Measurements from ENCODE around the gene ROM1. TPM values are rescaled to one million over a fixed set of nuclear protein-coding genes. Genes with fewer than 3 reads are reported as not detected.
"Not testable (repeated sequence)": the region's sequence is repeated elsewhere in the genome, so short reads cannot be mapped to it uniquely, and the experiment has no call there.

ROM1 gene
- total RNA-seq, 1 donor from 2014 or later, result 1.7 TPM

DNA sequence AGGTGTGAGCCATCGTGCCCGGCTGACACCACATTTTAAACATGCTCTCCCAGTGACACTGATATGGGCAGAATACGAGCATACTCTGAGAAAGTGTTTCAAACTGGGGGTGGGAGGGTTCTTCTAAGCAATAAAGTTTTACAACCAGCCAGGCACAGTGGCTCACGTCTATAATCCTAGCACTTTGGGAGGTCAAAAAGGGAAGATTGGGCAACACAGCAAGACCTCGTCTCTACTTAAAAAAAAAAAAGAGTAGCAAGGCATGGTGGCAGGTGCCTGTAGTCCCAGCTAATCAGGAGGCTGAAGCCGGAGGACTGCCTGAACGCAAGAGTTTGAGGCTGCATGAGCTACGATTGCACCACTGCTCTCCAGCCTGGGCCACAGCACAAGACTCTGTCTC lies 31.2 kb downstream of the ROM1 start:
- ATAC-seq, result no peak
- no peak for DNase-seq
- intact Hi-C loops (cut with micrococcal nuclease), result no loop called here

DNA sequence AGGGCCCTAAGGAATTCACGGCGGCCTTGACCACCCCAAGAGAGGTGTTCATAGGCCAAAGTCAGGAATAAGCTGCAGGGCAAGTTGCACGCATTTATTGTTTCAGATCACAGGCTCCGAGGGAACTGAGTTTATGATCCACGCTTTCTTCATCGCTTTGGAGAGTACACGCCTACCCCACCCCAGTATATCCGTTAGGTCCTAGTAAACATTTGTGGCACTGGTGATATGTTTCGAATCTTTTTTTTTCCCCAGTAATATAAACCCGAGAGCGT lies 32.6 kb downstream of the ROM1 start:
- ATAC-seq (no peak), DNase-seq (no peak)
- intact Hi-C loops (cut with micrococcal nuclease), result no loop called here

DNA sequence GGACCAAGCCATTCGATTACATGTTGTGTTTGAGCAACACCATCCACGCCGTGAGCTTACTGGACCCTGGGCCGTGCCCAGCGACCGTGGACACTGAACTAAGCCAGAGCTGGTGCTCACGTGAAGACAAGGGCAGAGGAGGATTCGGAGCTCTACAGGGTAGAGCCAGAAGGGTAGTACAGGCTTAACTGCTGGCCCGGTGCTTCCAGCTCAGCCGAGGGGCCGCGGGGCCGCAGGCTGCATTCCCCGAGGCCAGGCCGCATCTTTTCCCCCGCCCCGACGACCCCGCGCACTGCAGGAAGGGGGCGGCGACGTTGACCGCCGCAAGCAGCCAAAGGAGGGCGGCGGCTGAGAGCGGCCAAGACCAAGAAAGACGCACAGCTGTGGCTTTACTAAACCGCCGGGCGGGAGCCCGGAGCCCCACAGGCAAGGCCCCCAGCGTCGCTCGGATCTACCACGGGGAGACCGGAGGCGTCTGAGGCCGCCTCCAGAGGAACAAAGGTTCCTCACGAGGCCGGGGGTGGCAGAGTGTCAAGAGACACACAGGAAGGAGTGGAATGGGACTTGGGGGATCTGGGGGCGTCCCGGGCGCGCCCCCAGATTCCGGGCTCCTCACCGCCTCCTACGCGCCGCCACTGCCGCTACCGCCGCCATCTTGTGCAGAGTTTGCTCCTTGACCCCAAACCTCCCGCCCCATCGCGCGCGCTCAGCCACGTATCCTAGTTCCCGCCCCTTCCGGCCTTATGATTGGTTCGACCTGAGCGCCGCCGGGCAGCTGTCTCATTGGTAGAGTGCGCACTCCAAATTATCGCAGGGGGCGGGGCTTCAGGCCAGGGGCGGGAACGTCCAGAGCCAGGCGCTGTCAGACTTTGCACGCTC lies 33.1 kb downstream of the ROM1 start, which contains the start of gene GANAB:
Gene GANAB (minus strand): TSS at position 668 of the 879 bp plus-strand sequence. CDS start 14 bp downstream, at position 654.
- ATAC-seq, result peak; percentile 98
- peak; percentile 99 for DNase-seq
- intact Hi-C loops (cut with micrococcal nuclease), result no loop called here

DNA sequence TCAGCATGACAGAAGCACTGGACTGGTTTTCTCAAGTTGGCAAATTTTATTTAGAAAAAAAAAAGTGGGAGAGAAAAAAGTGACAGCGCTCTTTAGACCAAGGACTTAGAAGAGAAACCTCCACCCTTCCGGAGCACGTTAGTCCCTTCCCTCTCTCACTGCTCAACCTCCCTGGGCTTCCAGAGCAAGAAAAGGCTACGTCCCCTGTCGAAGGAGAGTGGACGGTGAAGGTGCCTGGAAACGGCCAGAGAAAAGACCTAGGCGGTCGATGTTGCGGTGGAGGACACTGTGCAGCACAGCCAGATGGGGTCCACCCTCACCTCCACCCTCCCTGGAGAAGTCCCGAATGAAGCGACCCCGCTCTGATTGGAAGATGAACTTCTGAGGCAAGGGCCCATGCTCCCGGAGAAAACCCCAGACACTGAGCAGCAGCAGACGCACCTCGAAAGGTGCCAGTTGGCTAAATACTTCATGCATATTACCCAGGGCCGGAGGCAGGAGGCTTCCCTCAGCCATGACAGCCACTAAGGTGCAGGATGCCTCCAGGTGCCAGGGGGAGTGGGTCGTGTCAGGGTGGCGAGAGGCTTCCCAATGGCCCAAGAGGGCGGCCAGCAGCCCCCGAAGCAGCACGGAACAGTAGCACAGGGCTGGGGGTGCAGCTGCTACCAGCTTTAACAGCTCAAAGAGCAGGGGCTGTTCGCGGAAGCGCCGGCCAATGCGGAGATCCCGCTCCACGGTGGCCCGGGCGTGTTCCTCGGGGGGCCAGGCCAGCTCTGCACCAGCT lies 34.0 kb downstream of the ROM1 start:
- DNase-seq (peak; percentile 36), ATAC-seq (peak; percentile 1)
- intact Hi-C loops (cut with micrococcal nuclease), result no loop called here

DNA sequence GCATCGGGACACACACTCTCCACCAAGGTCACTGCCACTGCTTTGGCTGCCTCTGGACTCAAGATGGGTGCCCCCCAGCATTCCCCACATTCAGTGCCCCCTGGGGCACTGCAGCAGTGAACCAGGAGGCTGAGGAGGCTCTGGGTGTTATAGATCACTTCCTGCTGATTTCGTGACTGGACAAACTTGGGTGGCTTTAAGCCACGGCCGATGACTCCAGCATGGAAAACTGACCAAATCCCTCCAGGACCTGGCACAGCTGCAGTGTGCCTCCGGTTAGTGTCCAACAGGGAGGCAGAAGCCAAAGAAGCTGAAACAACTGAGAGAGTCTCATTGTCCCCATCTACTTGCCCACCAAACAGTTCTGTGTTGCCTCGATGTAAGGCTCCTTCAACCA lies 34.5 kb downstream of the ROM1 start:
- ATAC-seq (no peak), DNase-seq (no peak)
- intact Hi-C loops (cut with micrococcal nuclease), result no loop called here

DNA sequence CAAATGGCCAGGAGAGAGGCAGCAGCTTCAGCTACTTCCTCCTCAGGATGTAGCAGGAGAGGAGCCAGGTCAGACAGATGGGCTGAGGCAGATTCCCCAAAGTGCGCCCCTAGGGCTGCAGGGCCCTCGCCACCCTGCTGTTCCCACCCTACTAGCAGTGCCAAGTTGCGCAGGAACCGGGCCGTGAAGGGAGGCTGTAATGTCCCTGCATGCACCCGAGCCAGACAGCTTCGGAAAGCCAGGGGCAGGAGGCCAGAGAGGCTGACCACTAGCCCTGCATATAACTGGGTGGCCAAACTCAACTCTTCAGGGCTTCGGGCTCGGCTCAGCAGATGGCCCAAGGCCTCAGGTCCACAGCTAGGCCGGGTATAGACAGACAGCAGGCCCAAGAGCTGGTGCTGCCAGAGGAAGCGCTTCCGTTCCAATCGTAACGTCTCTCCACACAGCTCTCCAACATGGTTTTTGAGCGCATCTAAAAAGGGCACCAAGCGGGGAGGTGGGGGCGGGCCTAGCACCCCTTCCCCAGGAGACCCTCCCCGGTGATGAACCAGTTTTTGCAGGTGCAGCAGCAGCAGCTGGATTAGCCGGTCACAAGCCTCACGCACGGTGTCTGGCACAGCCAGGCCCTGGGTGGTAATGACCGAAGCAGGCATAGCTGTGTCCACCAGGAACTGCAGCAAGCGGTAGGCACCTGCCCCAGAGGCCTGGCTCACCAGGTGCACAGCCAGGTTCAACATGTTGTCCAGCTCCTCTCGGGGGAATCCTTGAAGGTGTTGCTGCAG lies 35.3 kb downstream of the ROM1 start:
- no peak for DNase-seq
- intact Hi-C loops (cut with micrococcal nuclease), result no loop called here
- ATAC-seq, result no peak

DNA sequence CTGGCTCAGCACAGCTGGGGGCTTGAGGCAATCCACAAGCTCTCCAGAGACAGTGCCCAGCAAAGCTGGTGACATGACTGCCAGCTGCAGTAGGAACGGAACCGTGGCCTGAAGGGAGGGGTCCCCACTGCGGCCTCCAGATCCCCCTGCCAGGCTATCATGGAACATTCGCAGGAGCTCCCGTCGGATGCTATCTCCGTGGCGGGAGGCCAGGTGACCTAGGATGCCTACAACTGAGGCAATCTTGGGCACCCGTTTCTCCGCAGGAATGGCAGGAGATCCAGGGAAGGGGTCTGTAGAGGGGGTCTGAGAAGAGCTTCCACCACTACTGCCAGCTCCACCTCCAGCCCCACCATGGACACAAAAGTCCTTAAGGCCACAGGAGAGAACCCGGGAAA lies 35.9 kb downstream of the ROM1 start:
- no peak for ATAC-seq
- intact Hi-C loops (cut with micrococcal nuclease), result no loop called here
- DNase-seq, result no peak

DNA sequence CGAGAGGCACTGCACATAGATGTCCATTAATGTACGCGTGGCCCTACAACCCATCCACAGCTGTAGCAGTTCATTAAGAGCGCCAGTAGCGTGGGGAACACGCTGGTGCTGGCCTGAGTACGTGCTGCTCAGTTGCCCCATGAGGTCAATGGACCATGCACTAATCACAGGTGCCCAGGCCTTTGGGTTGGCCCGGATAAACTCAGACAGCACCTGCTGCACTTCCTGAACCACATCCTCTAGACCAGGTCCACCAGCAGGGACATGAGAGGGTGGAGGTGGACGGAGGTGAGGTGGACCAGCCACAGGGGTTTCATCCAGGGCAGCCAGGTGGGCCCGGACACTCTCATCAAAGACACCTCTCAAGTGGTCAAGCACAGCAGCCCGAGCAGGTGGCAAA lies 36.4 kb downstream of the ROM1 start:
- intact Hi-C loops (cut with micrococcal nuclease), result no loop called here
- DNase-seq (no peak), ATAC-seq (no peak)

DNA sequence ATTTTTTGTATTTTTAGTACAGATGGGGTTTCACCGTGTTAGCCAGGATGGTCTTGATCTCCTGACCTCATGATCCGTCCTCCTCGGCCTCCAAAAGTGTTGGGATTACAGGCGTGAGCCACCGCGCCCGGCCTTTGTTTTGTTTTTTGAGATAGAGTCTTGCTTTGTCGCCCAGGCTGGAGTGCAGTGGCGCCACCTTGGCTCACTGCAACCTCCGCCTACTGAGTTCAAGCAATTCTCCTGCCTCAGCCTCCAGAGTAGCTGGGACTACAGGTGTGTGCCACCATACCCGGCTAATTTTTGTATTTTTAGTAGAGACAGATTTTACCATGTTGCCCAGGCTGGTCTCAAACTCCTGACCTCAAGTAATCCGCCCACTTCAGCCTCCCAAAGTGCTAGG lies 37.2 kb downstream of the ROM1 start:
- DNase-seq, result not testable (repeated sequence)

DNA sequence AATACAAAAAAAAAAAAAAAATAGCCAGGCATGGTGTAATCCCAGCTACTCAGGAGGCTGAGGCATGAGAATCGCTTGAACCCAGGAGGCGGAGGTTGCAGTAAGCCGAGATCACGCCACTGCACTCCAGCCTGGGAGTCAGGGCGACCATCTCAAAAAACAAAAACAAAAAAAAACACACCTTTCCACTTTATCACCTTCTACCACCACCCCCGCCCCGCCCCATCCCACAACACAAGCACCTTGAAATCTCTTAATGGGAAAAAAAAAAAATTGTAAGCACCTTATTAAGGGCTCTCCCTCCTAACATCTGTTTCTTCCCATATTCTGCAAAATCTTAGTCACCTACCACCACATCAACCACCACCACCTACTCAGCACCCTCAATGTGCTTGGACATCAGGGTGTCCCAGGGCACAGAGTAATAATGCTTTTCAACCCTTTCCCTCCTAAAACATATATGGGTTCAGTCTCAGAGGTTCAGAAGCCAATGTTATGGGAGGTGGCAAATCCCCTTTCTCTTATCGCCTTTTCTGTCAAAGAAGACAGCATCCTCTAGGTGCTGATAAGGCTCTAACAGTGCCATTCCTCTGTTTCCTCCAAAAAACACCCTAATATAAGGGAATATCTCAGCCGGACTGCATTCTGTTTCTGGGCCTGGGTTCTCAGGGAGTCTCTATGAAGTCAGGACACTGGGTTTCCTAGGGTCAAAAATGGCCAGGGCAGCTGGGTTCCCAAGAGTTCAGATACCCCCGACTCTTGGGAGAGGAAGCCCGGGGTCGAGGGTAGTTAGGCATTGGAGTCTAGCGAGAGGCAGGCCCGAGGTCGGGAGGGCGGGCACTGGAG lies 39.3 kb downstream of the ROM1 start:
- DNase-seq (no peak), ATAC-seq (no peak)
- intact Hi-C loops (cut with micrococcal nuclease), result no loop called here

More for the DNA sequence above, 37.2 kb downstream of the ROM1 start:
- intact Hi-C loops (cut with micrococcal nuclease); ATAC-seq: not testable (repeated sequence)

DNA sequence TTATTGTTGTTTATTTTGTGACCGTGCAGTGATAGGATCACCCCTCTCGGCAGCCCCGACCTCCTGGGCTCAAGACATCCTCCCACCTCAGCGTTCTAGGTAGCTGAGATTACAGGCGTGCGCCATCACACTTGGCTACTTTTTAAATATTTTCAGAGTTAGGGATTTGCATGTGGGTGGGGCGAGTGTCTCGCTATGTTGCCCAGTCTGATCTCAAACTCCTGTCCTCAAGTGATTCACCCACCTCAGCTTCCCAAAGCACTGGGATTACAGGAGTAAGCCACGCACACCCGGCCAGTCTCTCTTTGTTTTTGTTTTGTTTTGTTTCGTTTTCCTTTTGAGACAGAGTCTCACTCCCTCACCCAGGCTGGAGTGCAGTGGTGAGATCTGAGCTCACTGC lies 41.2 kb downstream of the ROM1 start:
- intact Hi-C loops (cut with micrococcal nuclease), result no loop called here

DNA sequence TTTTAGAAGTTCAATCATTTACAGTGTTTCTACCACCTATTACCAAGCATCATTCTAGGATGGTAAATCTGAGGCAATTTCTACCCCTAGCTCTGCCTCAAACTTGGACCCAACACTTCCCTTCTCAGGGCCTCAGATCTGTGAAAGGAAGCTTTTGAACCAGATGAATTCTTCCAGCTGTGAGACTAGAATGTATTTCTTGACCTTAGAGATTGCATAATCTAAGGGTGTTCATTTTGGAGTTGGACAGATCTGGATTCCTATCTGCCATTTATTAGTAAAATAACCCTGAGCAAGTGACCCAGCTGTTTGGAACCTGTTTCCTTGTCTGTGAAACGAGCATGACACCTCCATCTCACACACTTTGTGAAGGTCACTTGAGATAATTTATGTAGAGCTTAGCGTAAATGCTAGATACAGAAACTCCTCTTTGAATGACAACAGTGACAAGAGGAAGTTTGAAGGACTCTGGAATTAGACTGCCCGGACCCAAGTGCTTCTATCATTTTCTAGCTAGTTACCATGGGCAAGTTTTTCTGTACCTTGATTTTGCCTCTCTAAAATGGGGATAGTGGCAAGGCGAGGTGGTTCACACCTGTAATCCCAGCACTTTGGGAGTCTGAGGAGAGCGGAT lies 43.9 kb downstream of the ROM1 start:
- intact Hi-C loops (cut with micrococcal nuclease), result no loop called here
- ATAC-seq (no peak), DNase-seq (no peak)

More for the DNA sequence above, 41.2 kb downstream of the ROM1 start:
- DNase-seq (no peak), ATAC-seq (no peak)

DNA sequence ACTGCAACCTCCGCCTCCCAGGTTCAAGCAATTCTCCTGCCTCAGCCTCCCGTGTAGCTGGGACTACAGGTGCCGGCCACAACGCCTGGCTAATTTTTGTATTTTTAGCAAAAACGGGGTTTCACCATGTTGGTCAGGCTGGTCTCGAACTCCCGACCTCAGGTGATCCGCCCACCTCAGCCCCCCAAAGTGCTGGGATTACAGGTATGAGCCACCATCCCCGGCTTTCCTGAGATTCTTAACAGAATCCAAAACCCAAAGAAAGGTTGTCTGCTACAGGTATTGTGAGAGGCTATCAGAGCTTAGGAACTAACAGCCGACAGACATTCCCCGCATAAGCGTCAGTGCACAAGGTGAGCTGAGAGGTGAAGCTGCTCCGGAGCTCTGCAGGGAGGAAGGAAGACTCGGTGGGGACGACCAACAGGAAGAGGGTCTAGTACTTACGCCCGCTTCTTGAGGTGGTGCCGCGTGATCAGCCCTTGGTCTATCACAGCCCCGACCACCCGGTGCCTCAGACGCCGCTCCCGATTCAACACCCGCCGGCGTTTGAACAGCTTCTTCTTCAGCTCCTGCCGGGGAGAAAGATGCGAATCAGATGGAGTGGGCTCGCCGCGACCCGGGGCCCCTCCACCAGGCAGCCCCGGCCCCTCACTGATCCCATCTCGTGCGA lies 51.5 kb downstream of the ROM1 start:
- no peak for DNase-seq
- peak; percentile 36 for ATAC-seq
- intact Hi-C loops (cut with micrococcal nuclease), result no loop called here

Small RNA genes within 50 kb of the gene (microRNA-seq; reads per million reads assigned to microRNA genes)
- not detected for gene MIR6747 (ENCODE audit: borderline number of aligned reads)

Other genes with a start within 250 kb of the ROM1 start
- not detected for gene SCGB1A1, start 194.2 kb upstream of the ROM1 start, total RNA-seq
- 354 TPM for gene AHNAK, start 66.5 kb upstream of the ROM1 start, total RNA-seq
- 804 TPM for gene EEF1G, start 39.4 kb upstream of the ROM1 start, total RNA-seq
- gene TUT1, start 21.7 kb upstream of the ROM1 start, total RNA-seq, result 12.3 TPM
- 33.1 TPM for gene MTA2, start 11.4 kb upstream of the ROM1 start, total RNA-seq
- 12.9 TPM for gene EML3, start 482 bp upstream of the ROM1 start, total RNA-seq
- gene B3GAT3, start 8.7 kb downstream of the ROM1 start, total RNA-seq, result 12.1 TPM
- 106 TPM for gene GANAB, start 33.4 kb downstream of the ROM1 start, total RNA-seq
- 12.0 TPM for gene INTS5, start 40.0 kb downstream of the ROM1 start, total RNA-seq
- 27.1 TPM for gene C11orf98, start 52.0 kb downstream of the ROM1 start, total RNA-seq
- 3.1 TPM for gene CSKMT, start 52.1 kb downstream of the ROM1 start, total RNA-seq
- gene UQCC3, start 58.4 kb downstream of the ROM1 start, total RNA-seq, result 7.7 TPM
- gene LBHD1, start 59.0 kb downstream of the ROM1 start, total RNA-seq, result 1.7 TPM
- 88.6 TPM for gene UBXN1, start 65.8 kb downstream of the ROM1 start, total RNA-seq
- gene LRRN4CL, start 76.3 kb downstream of the ROM1 start, total RNA-seq, result 3.4 TPM
- 15.2 TPM for gene BSCL2, start 94.2 kb downstream of the ROM1 start, total RNA-seq
- gene GNG3, start 94.4 kb downstream of the ROM1 start, total RNA-seq, result not detected
- gene HNRNPUL2, start 114.2 kb downstream of the ROM1 start, total RNA-seq, result 35.8 TPM
- 15.1 TPM for gene TTC9C, start 115.2 kb downstream of the ROM1 start, total RNA-seq
- gene ZBTB3, start 140.9 kb downstream of the ROM1 start, total RNA-seq, result 10.1 TPM
- gene POLR2G, start 148.3 kb downstream of the ROM1 start, total RNA-seq, result 43.5 TPM
- 8.8 TPM for gene TAF6L, start 158.1 kb downstream of the ROM1 start, total RNA-seq
- 16.9 TPM for gene TMEM179B, start 174.1 kb downstream of the ROM1 start, total RNA-seq
- gene TMEM223, start 178.7 kb downstream of the ROM1 start, total RNA-seq, result 21.7 TPM
- 49.6 TPM for gene NXF1, start 192.2 kb downstream of the ROM1 start, total RNA-seq
- gene STX5, start 218.8 kb downstream of the ROM1 start, total RNA-seq, result 19.5 TPM
- not detected for gene TEX54, start 219.6 kb downstream of the ROM1 start, total RNA-seq
- gene WDR74, start 226.3 kb downstream of the ROM1 start, total RNA-seq, result 25.8 TPM